Keratinocyte (primary cell): Measurements from ENCODE around the gene DOP1B. TPM values are rescaled to one million over a fixed set of nuclear protein-coding genes. Genes with fewer than 3 reads are reported as not detected.

Source experiments
- DNase-seq: peaks from one replicate; pipeline ENCODE4 v3.0.0-alpha.2; 2011; ENCODE audit warnings: low read depth, missing footprints, low spot score
- FAIRE-seq: peaks from 2 replicates; lab custom pipeline; 2011; peaks lifted over from hg19 to GRCh38; lab: Jason Lieb, UNC
- H2AFZ ChIP-seq: 2 replicates; pipeline ENCODE4 v1.6.0; 2012; ENCODE audit warnings: low read length, control low read depth, inconsistent platforms; ENCODE audit not compliant: control insufficient read depth
- H3K27ac ChIP-seq: 2 replicates; pipeline ENCODE4 v1.5.1; 2011; ENCODE audit warnings: low read length; ENCODE audit not compliant: control insufficient read depth, insufficient read depth
- H3K27me3 ChIP-seq: 3 replicates; pipeline ENCODE4 v1.6.0; 2011; ENCODE audit warnings: low read length; ENCODE audit not compliant: control insufficient read depth, insufficient read depth; ENCODE audit errors: extremely low read depth
- H3K36me3 ChIP-seq, 2 experiments: 2 replicates in 1 of 2; 3 replicates in 1 of 2; pipeline ENCODE4 v1.5.1; 2011; ENCODE audit warnings: low read length in 2 of 2, mild to moderate bottlenecking in 1 of 2; ENCODE audit not compliant: control insufficient read depth in 2 of 2, insufficient read depth in 2 of 2; ENCODE audit errors: extremely low read depth in 1 of 2
- H3K4me1 ChIP-seq: 3 replicates; pipeline ENCODE4 v1.5.1; 2011; ENCODE audit warnings: low read length; ENCODE audit not compliant: control insufficient read depth, insufficient read depth; ENCODE audit errors: extremely low read depth
- H3K4me2 ChIP-seq: 3 replicates; pipeline ENCODE4 v1.6.0; 2011; ENCODE audit warnings: low read depth, low read length; ENCODE audit not compliant: control insufficient read depth, insufficient read depth; ENCODE audit errors: extremely low read depth
- H3K4me3 ChIP-seq, 3 experiments: fragments of 200-600 bp in 1 of 3; sonication (generic) in 1 of 3; 2 replicates in 2 of 3; 3 replicates in 1 of 3; pipeline ENCODE4 v1.5.1; 2011 to 2016; ENCODE audit warnings: low read length in 3 of 3, mild to moderate bottlenecking in 3 of 3, control low read depth in 2 of 3, inconsistent platforms in 1 of 3, low read depth in 1 of 3, mixed read lengths in 1 of 3, mixed run types in 1 of 3, moderate library complexity in 1 of 3; ENCODE audit not compliant: control insufficient read depth in 2 of 3, insufficient read depth in 2 of 3; ENCODE audit errors: extremely low read depth in 1 of 3
- H3K79me2 ChIP-seq: 2 replicates; pipeline ENCODE4 v1.6.0; 2012; ENCODE audit warnings: low read length; ENCODE audit not compliant: control insufficient read depth, insufficient read depth
- H3K9ac ChIP-seq: 3 replicates; pipeline ENCODE4 v1.6.0; 2011; ENCODE audit warnings: low read length; ENCODE audit not compliant: control insufficient read depth, insufficient read depth; ENCODE audit errors: extremely low read depth
- H3K9me1 ChIP-seq: 3 replicates; pipeline ENCODE4 v1.6.0; 2011; ENCODE audit warnings: low read length; ENCODE audit not compliant: control insufficient read depth, insufficient read depth; ENCODE audit errors: extremely low read depth
- H3K9me3 ChIP-seq: 2 replicates; pipeline ENCODE4 v1.5.1; 2012; ENCODE audit warnings: low read depth, low read length; ENCODE audit not compliant: control insufficient read depth
- H4K20me1 ChIP-seq: 3 replicates; pipeline ENCODE4 v1.6.0; 2011; ENCODE audit warnings: low read length; ENCODE audit not compliant: control insufficient read depth, insufficient read depth; ENCODE audit errors: extremely low read depth
- EZH2 ChIP-seq: IDR thresholded peaks from one replicate; pipeline ENCODE4 v1.6.1; 2012; ENCODE audit warnings: inconsistent platforms, mild to moderate bottlenecking, low read length, moderate library complexity
- dilution Hi-C: fragments of 300-500 bp; cut with MboI; formaldehyde crosslinking; loops from one replicate; pipeline ENCODE4 v1.7.0; 2020; ENCODE audit warnings: low sequenced_read_pairs; ENCODE audit not compliant: extremely low pct_ligation_motif_present
- polyA plus RNA-seq, 5 experiments: library from polyadenylated mRNA; depleted of rRNA in 3 of 5; stranded (reverse) in 3 of 5; stranded (forward) in 1 of 5; unstranded in 1 of 5; fragments of >200 nt; gene quantifications; 1 replicate in 1 of 5; 2 replicates in 3 of 5; 3 replicates in 1 of 5; pipeline versions ENCODE4 v1.2.1 to v1.2.3, GENCODE V29; 2011 to 2012; ENCODE audit warnings: missing spikeins in 2 of 5, low read depth in 1 of 5, low replicate concordance in 1 of 5
- TF ChIP-seq, protein P1 (sequence below), 3 experiments: IDR thresholded peaks in 1 of 3; conservative IDR thresholded peaks in 1 of 3; optimal IDR thresholded peaks in 1 of 3; 2 replicates in 2 of 3; 3 replicates in 1 of 3; pipeline versions ENCODE3 to v1.5.1; 2011; ENCODE audit warnings: low read length in 3 of 3, mild to moderate bottlenecking in 3 of 3, moderate library complexity in 2 of 3, control low read depth in 1 of 3, inconsistent platforms in 1 of 3; ENCODE audit not compliant: insufficient read depth in 2 of 3; ENCODE audit errors: extremely low read depth in 1 of 3

DOP1B gene
- polyA plus RNA-seq, 1 donor (not counting 4 experiments of a cell fraction or from before 2014, with no cell fraction given): 2.9 TPM

DNA sequence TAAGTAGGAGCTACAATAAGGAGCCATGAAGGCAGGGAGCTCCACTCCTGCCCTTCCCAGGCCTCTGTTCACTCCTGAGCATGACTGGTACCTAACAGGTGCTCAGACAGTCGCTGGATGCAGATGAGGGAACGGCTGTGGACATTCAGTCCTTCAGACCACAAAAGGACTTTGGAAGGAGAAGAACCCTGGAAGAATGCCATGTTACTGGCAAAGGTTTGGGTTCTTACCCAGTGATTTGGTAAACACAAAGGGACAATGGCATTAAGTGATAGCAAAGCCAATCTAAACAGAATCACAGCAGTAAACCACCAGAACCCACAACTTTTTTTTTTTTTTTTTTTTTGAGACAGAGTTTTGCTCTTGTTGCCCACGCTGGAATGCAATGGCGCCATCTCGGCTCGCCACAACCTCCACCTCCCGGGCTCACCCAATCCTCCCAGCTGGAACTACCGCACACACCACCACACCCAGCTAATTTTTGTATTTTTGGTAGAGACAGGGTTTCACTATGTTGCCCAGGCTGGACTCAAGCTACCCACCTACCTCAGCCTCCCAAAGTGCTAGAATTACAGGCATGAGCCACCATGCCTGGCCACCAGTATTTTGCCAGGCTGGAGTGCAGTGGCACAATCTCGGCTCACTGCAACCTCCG is 29.2 kb upstream of the DOP1B start:
- Histone ChIP-seq H3K4me1 (peaks cover 12% of the 10 kb centered on the region), H3K9me3 (no peaks in the 10 kb centered on the region), H3K4me2 (no peak overlapping the region), H4K20me1 (no peaks in the 10 kb centered on the region), H3K79me2 (no peaks in the 10 kb centered on the region), H3K9ac (no peak overlapping the region), H3K4me3 (no peak overlapping the region), H3K27ac (no peak overlapping the region), H3K27me3 (no peaks in the 10 kb centered on the region), H2AFZ (no peak overlapping the region), H3K36me3 (no peaks in the 10 kb centered on the region), H3K9me1 (no peaks in the 10 kb centered on the region)
- no peak for FAIRE-seq
- no peak for TF ChIP-seq EZH2
- TF ChIP-seq, protein P1, sequence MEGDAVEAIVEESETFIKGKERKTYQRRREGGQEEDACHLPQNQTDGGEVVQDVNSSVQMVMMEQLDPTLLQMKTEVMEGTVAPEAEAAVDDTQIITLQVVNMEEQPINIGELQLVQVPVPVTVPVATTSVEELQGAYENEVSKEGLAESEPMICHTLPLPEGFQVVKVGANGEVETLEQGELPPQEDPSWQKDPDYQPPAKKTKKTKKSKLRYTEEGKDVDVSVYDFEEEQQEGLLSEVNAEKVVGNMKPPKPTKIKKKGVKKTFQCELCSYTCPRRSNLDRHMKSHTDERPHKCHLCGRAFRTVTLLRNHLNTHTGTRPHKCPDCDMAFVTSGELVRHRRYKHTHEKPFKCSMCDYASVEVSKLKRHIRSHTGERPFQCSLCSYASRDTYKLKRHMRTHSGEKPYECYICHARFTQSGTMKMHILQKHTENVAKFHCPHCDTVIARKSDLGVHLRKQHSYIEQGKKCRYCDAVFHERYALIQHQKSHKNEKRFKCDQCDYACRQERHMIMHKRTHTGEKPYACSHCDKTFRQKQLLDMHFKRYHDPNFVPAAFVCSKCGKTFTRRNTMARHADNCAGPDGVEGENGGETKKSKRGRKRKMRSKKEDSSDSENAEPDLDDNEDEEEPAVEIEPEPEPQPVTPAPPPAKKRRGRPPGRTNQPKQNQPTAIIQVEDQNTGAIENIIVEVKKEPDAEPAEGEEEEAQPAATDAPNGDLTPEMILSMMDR (optimal IDR thresholded peaks at IDR 0.05 in 1 of 3, IDR thresholded peaks at IDR 0.05 in 1 of 3, conservative IDR thresholded peaks at IDR 0.05 in 1 of 3; ENCODE audit: extremely low read depth in 1 of 3, insufficient read depth in 2 of 3, low read length in 3 of 3): no peak
- DNase-seq: no peak
- dilution Hi-C loops: no loop called here

GRCh38 chr21:36127977-36128376 is 28.6 kb upstream of the DOP1B start:
- H4K20me1 ChIP-seq: no peaks in the 10 kb centered on the region
- H3K4me1 ChIP-seq: peaks cover 12% of the 10 kb centered on the region
- no peaks in the 10 kb centered on the region for H3K9me3 ChIP-seq
- DNase-seq (no peak), FAIRE-seq (no peak)
- H3K27ac ChIP-seq: no peak overlapping the region
- H3K79me2 ChIP-seq: no peaks in the 10 kb centered on the region
- no peak overlapping the region for H3K4me2 ChIP-seq
- no peaks in the 10 kb centered on the region for H3K36me3 ChIP-seq
- no peak overlapping the region for H3K9ac ChIP-seq
- no peak overlapping the region for H3K4me3 ChIP-seq
- dilution Hi-C loops: no loop called here
- no peak overlapping the region for H2AFZ ChIP-seq
- H3K27me3 ChIP-seq: no peaks in the 10 kb centered on the region
- H3K9me1 ChIP-seq: no peaks in the 10 kb centered on the region
- TF ChIP-seq, protein P1 (optimal IDR thresholded peaks at IDR 0.05 in 1 of 3, IDR thresholded peaks at IDR 0.05 in 1 of 3, conservative IDR thresholded peaks at IDR 0.05 in 1 of 3; ENCODE audit: extremely low read depth in 1 of 3, insufficient read depth in 2 of 3, low read length in 3 of 3): no peak
- TF ChIP-seq EZH2: no peak
